Measurements from ENCODE around the gene KIF17. TPM values are rescaled to one million over a fixed set of nuclear protein-coding genes. Genes with fewer than 3 reads are reported as not detected.
"Not testable (repeated sequence)": the region's sequence is repeated elsewhere in the genome, so short reads cannot be mapped to it uniquely, and the experiment has no call there.

Gene KIF17
- total RNA-seq, 1 donor from 2014 or later: not detected

DNA sequence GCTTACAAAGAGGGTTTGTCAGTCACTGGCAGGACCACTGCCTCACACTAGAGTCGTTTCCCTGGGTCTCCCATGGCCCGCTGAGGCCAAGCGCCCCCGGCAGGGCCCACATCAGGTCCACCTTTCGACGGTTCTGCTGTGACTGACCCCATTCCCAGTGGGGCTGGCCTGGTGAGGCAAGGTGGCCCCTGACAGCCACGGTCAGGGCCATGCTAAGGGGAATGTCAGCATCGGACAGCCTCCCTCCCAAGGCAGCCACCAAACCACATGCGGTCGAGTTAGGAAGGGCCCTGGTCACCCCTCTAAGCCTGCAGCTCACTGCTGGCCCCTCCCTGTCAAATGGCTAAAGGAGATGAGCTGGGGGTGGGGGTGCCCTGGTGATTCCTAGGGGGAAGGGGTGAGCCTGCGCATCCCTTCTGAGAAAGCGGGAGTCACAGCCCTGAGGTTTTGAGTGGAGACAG lies 2.9 kb upstream of the KIF17 start:
- intact Hi-C loops (cut with micrococcal nuclease): no loop called here
- H3K27ac Mint-ChIP-seq: no peak overlapping the region
- TF ChIP-seq, protein P1, sequence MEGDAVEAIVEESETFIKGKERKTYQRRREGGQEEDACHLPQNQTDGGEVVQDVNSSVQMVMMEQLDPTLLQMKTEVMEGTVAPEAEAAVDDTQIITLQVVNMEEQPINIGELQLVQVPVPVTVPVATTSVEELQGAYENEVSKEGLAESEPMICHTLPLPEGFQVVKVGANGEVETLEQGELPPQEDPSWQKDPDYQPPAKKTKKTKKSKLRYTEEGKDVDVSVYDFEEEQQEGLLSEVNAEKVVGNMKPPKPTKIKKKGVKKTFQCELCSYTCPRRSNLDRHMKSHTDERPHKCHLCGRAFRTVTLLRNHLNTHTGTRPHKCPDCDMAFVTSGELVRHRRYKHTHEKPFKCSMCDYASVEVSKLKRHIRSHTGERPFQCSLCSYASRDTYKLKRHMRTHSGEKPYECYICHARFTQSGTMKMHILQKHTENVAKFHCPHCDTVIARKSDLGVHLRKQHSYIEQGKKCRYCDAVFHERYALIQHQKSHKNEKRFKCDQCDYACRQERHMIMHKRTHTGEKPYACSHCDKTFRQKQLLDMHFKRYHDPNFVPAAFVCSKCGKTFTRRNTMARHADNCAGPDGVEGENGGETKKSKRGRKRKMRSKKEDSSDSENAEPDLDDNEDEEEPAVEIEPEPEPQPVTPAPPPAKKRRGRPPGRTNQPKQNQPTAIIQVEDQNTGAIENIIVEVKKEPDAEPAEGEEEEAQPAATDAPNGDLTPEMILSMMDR (IDR thresholded peaks at IDR 0.05): no peak
- peaks cover 11% of the 10 kb centered on the region for H3K4me1 Mint-ChIP-seq
- ChIA-PET CTCF (no interaction called here), POLR2A (no interaction called here)
- no peak for ATAC-seq (ENCODE audit: low read depth)
- peaks cover 14% of the 10 kb centered on the region for H3K27me3 Mint-ChIP-seq
- H3K9me3 Mint-ChIP-seq: no peaks in the 10 kb centered on the region
- no peaks in the 10 kb centered on the region for H3K36me3 Mint-ChIP-seq (ENCODE audit: low read depth)
- no peak overlapping the region for H3K4me3 Mint-ChIP-seq
- no peak for DNase-seq

DNA sequence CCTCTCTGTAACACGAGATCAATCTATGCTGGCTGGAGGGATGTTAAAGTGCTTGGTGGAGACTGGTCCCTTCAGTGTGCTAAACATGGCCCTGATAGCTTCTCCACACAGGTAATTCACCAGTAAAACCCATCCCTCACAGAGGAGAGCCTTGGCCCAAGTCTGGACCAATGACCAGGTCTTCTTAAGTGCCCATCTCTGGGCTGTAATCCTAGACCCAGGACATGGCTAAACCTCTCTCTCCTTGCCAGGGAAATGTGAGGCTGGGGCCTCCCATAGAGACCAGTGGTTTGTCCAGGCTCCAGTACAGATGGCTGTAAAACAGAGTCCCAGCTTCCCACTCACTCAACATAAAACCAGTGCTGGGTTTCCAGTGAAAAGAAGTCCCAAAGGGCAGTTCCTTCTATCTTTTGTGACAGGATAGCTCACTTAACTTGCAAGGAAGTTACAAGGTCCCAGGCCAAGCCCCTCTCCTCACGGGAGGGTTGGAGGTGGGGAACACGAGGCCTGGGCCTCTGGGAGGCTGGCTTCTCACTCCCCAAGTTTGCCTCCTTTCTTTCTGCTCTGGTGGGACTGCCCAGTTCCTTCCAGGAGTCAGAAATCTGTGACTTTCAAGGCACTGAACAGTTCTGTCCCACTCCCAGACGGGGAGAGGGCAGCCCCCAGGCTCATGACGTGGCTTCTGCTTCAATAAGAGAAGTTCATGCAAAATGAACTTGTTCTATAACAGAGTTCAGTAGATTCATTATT lies 2.2 kb upstream of the KIF17 start:
- intact Hi-C loops (cut with micrococcal nuclease): loop anchor here (1.0 kb wide), 1 partner anchor 11 kb away; no protein-coding TSS in a partner anchor
- ChIA-PET CTCF (interaction anchor here (1.2 kb wide), 1 partner anchor 23 kb away, joined by 3 read pairs; no protein-coding TSS in a partner anchor), POLR2A (no interaction called here)
- TF ChIP-seq, protein P1 (IDR thresholded peaks at IDR 0.05): no peak
- Mint-ChIP-seq H3K27me3 (peaks cover 19% of the 10 kb centered on the region), H3K36me3 (ENCODE audit: low read depth) (no peaks in the 10 kb centered on the region), H3K4me3 (no peak overlapping the region), H3K9me3 (no peaks in the 10 kb centered on the region), H3K4me1 (peaks cover 11% of the 10 kb centered on the region), H3K27ac (no peak overlapping the region)
- ATAC-seq (ENCODE audit: low read depth) (no peak), DNase-seq (no peak)

DNA sequence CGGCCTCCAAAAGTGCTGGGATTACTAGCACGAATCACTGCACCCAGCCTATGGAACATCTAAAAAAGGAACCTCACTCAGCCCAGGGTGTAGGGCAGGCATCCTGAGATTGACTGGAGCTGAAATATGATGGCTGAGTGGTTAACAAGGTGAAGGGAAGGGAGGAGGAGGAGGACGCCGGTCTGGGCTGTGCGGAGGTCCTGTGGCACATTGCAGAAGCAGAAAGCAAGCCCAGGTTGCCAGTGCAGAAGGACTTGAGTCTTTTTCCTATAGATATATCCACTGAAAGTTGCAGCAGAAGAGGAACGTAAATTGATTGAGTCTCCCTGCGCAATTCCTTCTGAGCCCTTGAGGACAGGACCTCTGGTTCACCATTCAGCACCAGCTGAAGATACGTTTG lies 1.5 kb upstream of the KIF17 start:
- peak; percentile 14 for DNase-seq
- Mint-ChIP-seq H3K36me3 (ENCODE audit: low read depth) (no peaks in the 10 kb centered on the region), H3K9me3 (no peaks in the 10 kb centered on the region), H3K4me1 (peaks cover 11% of the 10 kb centered on the region), H3K4me3 (no peak overlapping the region), H3K27me3 (peaks cover 19% of the 10 kb centered on the region), H3K27ac (peak overlapping the region; percentile 26)
- intact Hi-C loops (cut with micrococcal nuclease): loop anchor here (1.0 kb wide), 1 partner anchor 12 kb away; no protein-coding TSS in a partner anchor
- TF ChIP-seq, protein P1 (IDR thresholded peaks at IDR 0.05): no peak
- ChIA-PET POLR2A (no interaction called here), CTCF (interaction anchor here (1.2 kb wide), 1 partner anchor 22 kb away, joined by 3 read pairs; no protein-coding TSS in a partner anchor)
- ATAC-seq (ENCODE audit: low read depth): no peak

DNA sequence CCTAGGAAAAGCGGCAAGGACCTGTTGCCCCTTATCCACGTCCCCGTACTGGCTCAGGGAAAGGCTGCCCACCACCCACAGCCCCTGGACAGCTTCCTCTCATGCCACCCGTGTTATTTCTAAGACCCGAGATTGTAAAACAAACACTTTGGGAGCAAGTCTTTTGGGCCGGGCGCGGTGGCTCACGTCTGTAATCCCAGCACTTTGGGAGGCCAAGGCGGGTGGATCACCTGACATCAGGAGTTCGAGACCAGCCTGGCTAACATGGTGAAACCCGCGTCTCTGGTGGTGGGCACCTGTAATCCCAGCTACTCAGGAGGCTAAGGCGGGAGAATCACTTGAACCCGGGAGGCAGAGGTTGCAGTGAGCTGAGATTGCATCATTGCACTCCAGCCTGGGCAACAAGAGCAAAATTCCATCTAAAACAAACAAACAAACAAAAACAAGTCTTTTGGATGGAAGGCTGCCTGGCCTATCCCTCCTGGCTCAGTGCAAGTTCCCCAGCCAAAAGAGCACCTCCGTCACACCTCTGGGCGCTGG lies 606 bp upstream of the KIF17 start:
- not testable (repeated sequence) for H3K36me3 Mint-ChIP-seq (ENCODE audit: low read depth); H3K9me3 Mint-ChIP-seq; H3K27ac Mint-ChIP-seq; ATAC-seq (ENCODE audit: low read depth)
- ChIA-PET CTCF (interaction anchor here (1.0 kb wide), 1 partner anchor 21 kb away, joined by 3 read pairs; no protein-coding TSS in a partner anchor), POLR2A (interaction anchor here (1.8 kb wide), 1 partner anchor 68 kb away, joined by 20 read pairs; the partner anchor contains the start of gene HP1BP3)
- peak overlapping the region; percentile 65 for H3K4me3 Mint-ChIP-seq
- peaks cover 11% of the 10 kb centered on the region for H3K4me1 Mint-ChIP-seq
- DNase-seq: peak; percentile 23
- peaks cover 19% of the 10 kb centered on the region for H3K27me3 Mint-ChIP-seq
- intact Hi-C loops (cut with micrococcal nuclease): loop anchor here (1.0 kb wide), 1 partner anchor 68 kb away; no protein-coding TSS in a partner anchor

DNA sequence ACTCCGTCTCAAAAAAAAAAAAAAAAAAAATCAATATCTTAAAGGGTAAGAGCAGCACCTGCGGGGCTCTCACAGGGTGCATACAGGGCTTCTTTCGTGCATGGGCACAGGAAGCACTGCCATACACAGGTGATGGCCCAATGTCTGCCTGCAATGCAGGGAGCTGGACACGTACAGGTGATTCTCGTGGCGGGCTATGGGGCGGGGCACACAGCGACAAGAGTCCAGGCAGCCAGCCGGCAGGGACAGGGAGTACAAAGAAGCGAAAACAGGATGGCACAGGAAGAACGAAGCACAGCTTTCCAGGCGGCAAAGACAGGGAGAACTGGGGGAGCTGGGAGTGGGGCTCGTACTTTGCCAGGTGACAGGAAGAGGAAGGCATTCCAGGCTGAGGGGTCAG lies 1.6 kb downstream of the KIF17 start:
- Mint-ChIP-seq H3K27ac (no peak overlapping the region), H3K27me3 (peaks cover 19% of the 10 kb centered on the region), H3K4me3 (peak overlapping the region; percentile 59), H3K9me3 (no peaks in the 10 kb centered on the region), H3K36me3 (ENCODE audit: low read depth) (no peaks in the 10 kb centered on the region), H3K4me1 (peaks cover 11% of the 10 kb centered on the region)
- ChIA-PET POLR2A (no interaction called here), CTCF (no interaction called here)
- intact Hi-C loops (cut with micrococcal nuclease): no loop called here
- TF ChIP-seq, protein P1 (IDR thresholded peaks at IDR 0.05): no peak
- ATAC-seq (ENCODE audit: low read depth): no peak
- no peak for DNase-seq

Measured in activated B cell treated with CpG ODN at 0.5 μM for 24 hours (primary cell).